ENCODE results near the gene SF3A1. TPM values are rescaled to one million over a fixed set of nuclear protein-coding genes. Genes with fewer than 3 reads are reported as not detected.

SF3A1 gene
- total and polyA plus RNA-seq, 2 donors (not counting 3 experiments of a cell fraction or from before 2014, with no cell fraction given), result 60.2 to 187 TPM

- H3K4me1 ChIP-seq (ENCODE audit: control insufficient read depth, extremely low read depth, insufficient read depth, low read length), result peaks cover 13% of the 10 kb centered on the region
- dilution Hi-C loops (cut with MboI; ENCODE audit: extremely low pct_ligation_motif_present, low sequenced_read_pairs), result no loop called here
- H3K4me2 ChIP-seq (ENCODE audit: insufficient read depth, low read length), result no peak overlapping the region
- no peak overlapping the region for H3K4me3 ChIP-seq (replicated peaks in 1 of 3; ENCODE audit: insufficient read depth in 1 of 3, low read depth in 1 of 3, low read length in 3 of 3)
- H4K20me1 ChIP-seq (replicated peaks; ENCODE audit: control insufficient read depth, extremely low read depth, insufficient read depth, low read length), result no peaks in the 10 kb centered on the region
- CTCF ChIA-PET, result interaction anchor here (0.9 to 14.7 kb wide), 3 partner anchors 12 to 64 kb away, joined by 4 to 164 read pairs (median 4); partner anchors contain the start of gene CASTOR1
- BruUV-seq (replicated peaks), result no TSS peak
- no peak for TF ChIP-seq POLR2A (IDR thresholded peaks at IDR 0.05; ENCODE audit: low read depth, low read length)
- no peaks in the 10 kb centered on the region for H3K79me2 ChIP-seq (ENCODE audit: control insufficient read depth, insufficient read depth, low read length)
- no peak overlapping the region for H3K27ac ChIP-seq (ENCODE audit: insufficient read depth, low read depth, low read length)
- H3K9ac ChIP-seq (replicated peaks; ENCODE audit: extremely low read depth, insufficient read depth, low read length), result no peak overlapping the region
- intact Hi-C loops (cut with micrococcal nuclease), result no loop called here
- no peak overlapping the region for H2AFZ ChIP-seq (ENCODE audit: low read depth, low read length)
- no peaks in the 10 kb centered on the region for H3K27me3 ChIP-seq (ENCODE audit: control insufficient read depth in 2 of 2, insufficient read depth in 2 of 2, low read length in 2 of 2)
- H3K36me3 ChIP-seq (ENCODE audit: control insufficient read depth in 2 of 2, extremely low read depth in 1 of 2, insufficient read depth in 2 of 2, low read length in 2 of 2), result no peaks in the 10 kb centered on the region
- no peaks in the 10 kb centered on the region for H3K9me3 ChIP-seq (replicated peaks; ENCODE audit: control insufficient read depth, insufficient read depth, low read length)
- no peak for FAIRE-seq
- DNase-seq (ENCODE audit: low read depth, low spot score), result no peak
- POLR2A ChIA-PET, result interaction anchor here (1.1 kb wide), 1 partner anchor 32 kb away, joined by 3 read pairs; no protein-coding TSS in a partner anchor
- no peaks in the 10 kb centered on the region for H3K9me1 ChIP-seq (replicated peaks; ENCODE audit: control insufficient read depth, extremely low read depth, insufficient read depth, low read length)
Observed at GRCh38 chr22:30323246-30323645, 33.4 kb downstream of the SF3A1 start.

- Histone ChIP-seq H3K4me3 (replicated peaks in 1 of 3; ENCODE audit: insufficient read depth in 1 of 3, low read depth in 1 of 3, low read length in 3 of 3) (no peak overlapping the region), H3K9ac (replicated peaks; ENCODE audit: extremely low read depth, insufficient read depth, low read length) (no peak overlapping the region), H3K27ac (ENCODE audit: insufficient read depth, low read depth, low read length) (no peak overlapping the region), H3K4me1 (ENCODE audit: control insufficient read depth, extremely low read depth, insufficient read depth, low read length) (peaks cover 11% of the 10 kb centered on the region), H3K27me3 (ENCODE audit: control insufficient read depth in 2 of 2, insufficient read depth in 2 of 2, low read length in 2 of 2) (no peaks in the 10 kb centered on the region), H3K9me1 (replicated peaks; ENCODE audit: control insufficient read depth, extremely low read depth, insufficient read depth, low read length) (no peaks in the 10 kb centered on the region), H3K36me3 (ENCODE audit: control insufficient read depth in 2 of 2, extremely low read depth in 1 of 2, insufficient read depth in 2 of 2, low read length in 2 of 2) (no peaks in the 10 kb centered on the region), H2AFZ (ENCODE audit: low read depth, low read length) (no peak overlapping the region), H3K79me2 (ENCODE audit: control insufficient read depth, insufficient read depth, low read length) (no peaks in the 10 kb centered on the region), H3K9me3 (replicated peaks; ENCODE audit: control insufficient read depth, insufficient read depth, low read length) (no peaks in the 10 kb centered on the region), H3K4me2 (ENCODE audit: insufficient read depth, low read length) (no peak overlapping the region), H4K20me1 (replicated peaks; ENCODE audit: control insufficient read depth, extremely low read depth, insufficient read depth, low read length) (no peaks in the 10 kb centered on the region)
- dilution Hi-C loops (cut with MboI; ENCODE audit: extremely low pct_ligation_motif_present, low sequenced_read_pairs) (no loop called here), intact Hi-C loops (cut with micrococcal nuclease) (no loop called here)
- ChIA-PET CTCF (interaction anchor here (1.3 kb wide), 1 partner anchor 34 kb away, joined by 5 read pairs; no protein-coding TSS in a partner anchor), POLR2A (no interaction called here)
- no peak for TF ChIP-seq POLR2AphosphoS5 (IDR thresholded peaks at IDR 0.05; ENCODE audit: insufficient read depth, low read depth, low read length)
- TF ChIP-seq CTCF (IDR thresholded peaks at IDR 0.05; ENCODE audit: extremely low read depth in 1 of 2, insufficient read depth in 1 of 2, low read depth in 1 of 2, low read length in 2 of 2), result no peak
- TF ChIP-seq MYC (IDR thresholded peaks at IDR 0.05; ENCODE audit: low read depth, low read length), result no peak
- TF ChIP-seq MAX (IDR thresholded peaks at IDR 0.05; ENCODE audit: insufficient read depth, insufficient read length), result no peak
- DNase-seq (ENCODE audit: low read depth, low spot score) (no peak), FAIRE-seq (no peak)
- no TSS peak for BruUV-seq (replicated peaks)
Observed at GRCh38 chr22:30321461-30321860, 35.2 kb downstream of the SF3A1 start.
